Astrocyte (in vitro differentiated cells and primary cell): ENCODE measurements around the gene ALCAM. TPM values are rescaled to one million over a fixed set of nuclear protein-coding genes. Genes with fewer than 3 reads are reported as not detected.

Experiments used
- DNase-seq: peaks from one replicate; pipeline ENCODE4 v3.0.0-alpha.2; 2010; ENCODE audit warnings: low read depth
- FAIRE-seq: peaks from 2 replicates; lab custom pipeline; 2011; peaks lifted over from hg19 to GRCh38; lab: Jason Lieb, UNC
- H2AFZ ChIP-seq: 2 replicates; pipeline ENCODE4 v1.6.0; 2012; ENCODE audit warnings: low read depth, low read length, inconsistent platforms
- H3K27ac ChIP-seq: 2 replicates; pipeline ENCODE4 v1.5.1; 2011; ENCODE audit warnings: low read depth, low read length, inconsistent platforms
- H3K27me3 ChIP-seq: 2 replicates; pipeline ENCODE4 v1.6.0; 2011; ENCODE audit warnings: low read length, inconsistent platforms; ENCODE audit not compliant: insufficient read depth
- H3K36me3 ChIP-seq: 2 replicates; pipeline ENCODE4 v1.5.1; 2011; ENCODE audit warnings: low read length, inconsistent platforms; ENCODE audit not compliant: insufficient read depth
- H3K4me1 ChIP-seq: 2 replicates; pipeline ENCODE4 v1.5.1; 2011; ENCODE audit warnings: low read length, inconsistent platforms; ENCODE audit not compliant: insufficient read depth
- H3K4me2 ChIP-seq: 2 replicates; pipeline ENCODE4 v1.6.0; 2012; ENCODE audit warnings: low read length, inconsistent platforms
- H3K4me3 ChIP-seq: 2 replicates; pipeline ENCODE4 v1.5.1; 2011; ENCODE audit warnings: low read depth, mild to moderate bottlenecking, low read length, inconsistent platforms; ENCODE audit not compliant: insufficient read depth
- H3K79me2 ChIP-seq: 2 replicates; pipeline ENCODE4 v1.6.0; 2012; ENCODE audit warnings: mild to moderate bottlenecking, low read length, inconsistent platforms; ENCODE audit not compliant: insufficient read depth
- H3K9ac ChIP-seq: 2 replicates; pipeline ENCODE4 v1.6.0; 2012; ENCODE audit warnings: mild to moderate bottlenecking, low read length, inconsistent platforms
- H3K9me3 ChIP-seq: 2 replicates; pipeline ENCODE4 v1.5.1; 2012; ENCODE audit warnings: low read depth, mild to moderate bottlenecking, low read length, inconsistent platforms; ENCODE audit not compliant: insufficient read depth
- H4K20me1 ChIP-seq: 2 replicates; pipeline ENCODE4 v1.6.0; 2012; ENCODE audit warnings: low read length, inconsistent platforms; ENCODE audit not compliant: insufficient read depth
- H3K27ac Mint-ChIP-seq: one replicate; pipeline ENCODE4 v1.8.0; 2021; ENCODE audit warnings: mild to moderate bottlenecking, mixed read lengths; ENCODE audit not compliant: unreplicated experiment
- H3K27me3 Mint-ChIP-seq: one replicate; pipeline ENCODE4 v1.8.0; 2021; ENCODE audit warnings: low read depth, mixed read lengths; ENCODE audit not compliant: unreplicated experiment
- H3K36me3 Mint-ChIP-seq: one replicate; pipeline ENCODE4 v1.8.0; 2021; ENCODE audit warnings: low read depth, mixed read lengths; ENCODE audit not compliant: unreplicated experiment
- H3K4me1 Mint-ChIP-seq: one replicate; pipeline ENCODE4 v1.8.0; 2021; ENCODE audit warnings: low read depth, mixed read lengths; ENCODE audit not compliant: unreplicated experiment
- H3K4me3 Mint-ChIP-seq: one replicate; pipeline ENCODE4 v1.8.0; 2021; ENCODE audit warnings: mild to moderate bottlenecking, moderate library complexity, mixed read lengths; ENCODE audit not compliant: unreplicated experiment
- H3K9me3 Mint-ChIP-seq: one replicate; pipeline ENCODE4 v1.8.0; 2021; ENCODE audit warnings: mild to moderate bottlenecking, mixed read lengths; ENCODE audit not compliant: unreplicated experiment
- CTCF ChIP-seq: IDR thresholded peaks from 2 replicates; pipeline ENCODE4 v1.5.1; 2011; ENCODE audit warnings: low read depth, mild to moderate bottlenecking, inconsistent platforms, low read length, moderate library complexity; ENCODE audit not compliant: insufficient read depth
- EZH2 ChIP-seq: IDR thresholded peaks from 2 replicates; pipeline ENCODE4 v1.6.1; 2012; ENCODE audit warnings: mild to moderate bottlenecking, low read length, inconsistent platforms; ENCODE audit not compliant: insufficient read depth
- total RNA-seq: library from RNA; stranded (reverse); gene quantifications from 2 replicates; pipeline ENCODE4 v1.2.1, GENCODE V29; 2021

The ALCAM gene
- total RNA-seq, 1 donor from 2014 or later = 154 TPM

GRCh38 chr3:105620236-105620635 is 253.5 kb downstream of the ALCAM start:
- H3K36me3 Mint-ChIP-seq = no peaks in the 10 kb centered on the region
- TF ChIP-seq EZH2 = no peak
- TF ChIP-seq CTCF = no peak
- no peaks in the 10 kb centered on the region for H3K27me3 Mint-ChIP-seq
- Histone ChIP-seq H3K4me3 (no peak overlapping the region), H3K27ac (no peak overlapping the region), H4K20me1 (no peaks in the 10 kb centered on the region), H3K79me2 (no peaks in the 10 kb centered on the region), H3K36me3 (no peaks in the 10 kb centered on the region), H3K4me1 (no peaks in the 10 kb centered on the region), H3K27me3 (no peaks in the 10 kb centered on the region), H3K4me2 (no peak overlapping the region), H3K9me3 (no peaks in the 10 kb centered on the region), H2AFZ (no peak overlapping the region), H3K9ac (no peak overlapping the region)
- no peaks in the 10 kb centered on the region for H3K9me3 Mint-ChIP-seq
- FAIRE-seq (no peak), DNase-seq (no peak)
- no peak overlapping the region for H3K27ac Mint-ChIP-seq
- H3K4me1 Mint-ChIP-seq = peaks cover 6% of the 10 kb centered on the region
- no peak overlapping the region for H3K4me3 Mint-ChIP-seq

GRCh38 chr3:105622169-105622568 is 255.5 kb downstream of the ALCAM start:
- Mint-ChIP-seq H3K4me1 (peaks cover 6% of the 10 kb centered on the region), H3K27ac (no peak overlapping the region), H3K9me3 (no peaks in the 10 kb centered on the region), H3K27me3 (no peaks in the 10 kb centered on the region), H3K36me3 (no peaks in the 10 kb centered on the region), H3K4me3 (no peak overlapping the region)
- Histone ChIP-seq H3K4me2 (no peak overlapping the region), H2AFZ (no peak overlapping the region), H4K20me1 (no peaks in the 10 kb centered on the region), H3K27ac (no peak overlapping the region), H3K9me3 (no peaks in the 10 kb centered on the region), H3K27me3 (no peaks in the 10 kb centered on the region), H3K36me3 (no peaks in the 10 kb centered on the region), H3K4me1 (no peaks in the 10 kb centered on the region), H3K9ac (no peak overlapping the region), H3K4me3 (no peak overlapping the region), H3K79me2 (no peaks in the 10 kb centered on the region)
- TF ChIP-seq CTCF (no peak), EZH2 (no peak)
- no peak for FAIRE-seq
- DNase-seq = no peak
